ENCODE measurements around the gene MYO1F.
"Not testable (repeated sequence)": the region's sequence is repeated elsewhere in the genome, so short reads cannot be mapped to it uniquely, and the experiment has no call there.

The MYO1F gene

DNA sequence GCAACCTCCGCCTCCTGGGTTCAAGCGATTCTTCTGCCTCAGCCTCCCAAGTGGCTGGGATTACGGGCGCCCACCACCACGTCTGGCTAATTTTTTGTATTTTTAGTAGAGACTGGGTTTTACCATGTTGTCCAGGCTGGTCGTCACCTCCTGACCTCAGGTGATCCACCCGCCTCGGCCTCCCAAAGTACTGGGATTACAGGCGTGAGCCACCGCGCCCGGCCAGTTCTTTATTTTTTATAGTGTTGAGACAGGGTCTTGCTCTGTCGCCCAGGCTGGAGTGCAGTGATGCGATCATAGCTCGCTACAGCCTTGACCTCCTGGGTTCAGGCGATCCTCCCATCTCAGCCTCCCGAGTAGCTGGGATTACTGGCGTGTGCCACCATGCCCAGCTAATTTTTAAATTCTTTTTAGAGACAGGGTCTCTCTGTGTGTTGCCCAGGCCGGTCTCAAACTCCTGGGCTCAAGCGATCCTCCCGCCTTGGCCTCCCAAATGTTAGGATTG is 62.7 kb downstream of the MYO1F start:
- not testable (repeated sequence) for DNase-seq

DNA sequence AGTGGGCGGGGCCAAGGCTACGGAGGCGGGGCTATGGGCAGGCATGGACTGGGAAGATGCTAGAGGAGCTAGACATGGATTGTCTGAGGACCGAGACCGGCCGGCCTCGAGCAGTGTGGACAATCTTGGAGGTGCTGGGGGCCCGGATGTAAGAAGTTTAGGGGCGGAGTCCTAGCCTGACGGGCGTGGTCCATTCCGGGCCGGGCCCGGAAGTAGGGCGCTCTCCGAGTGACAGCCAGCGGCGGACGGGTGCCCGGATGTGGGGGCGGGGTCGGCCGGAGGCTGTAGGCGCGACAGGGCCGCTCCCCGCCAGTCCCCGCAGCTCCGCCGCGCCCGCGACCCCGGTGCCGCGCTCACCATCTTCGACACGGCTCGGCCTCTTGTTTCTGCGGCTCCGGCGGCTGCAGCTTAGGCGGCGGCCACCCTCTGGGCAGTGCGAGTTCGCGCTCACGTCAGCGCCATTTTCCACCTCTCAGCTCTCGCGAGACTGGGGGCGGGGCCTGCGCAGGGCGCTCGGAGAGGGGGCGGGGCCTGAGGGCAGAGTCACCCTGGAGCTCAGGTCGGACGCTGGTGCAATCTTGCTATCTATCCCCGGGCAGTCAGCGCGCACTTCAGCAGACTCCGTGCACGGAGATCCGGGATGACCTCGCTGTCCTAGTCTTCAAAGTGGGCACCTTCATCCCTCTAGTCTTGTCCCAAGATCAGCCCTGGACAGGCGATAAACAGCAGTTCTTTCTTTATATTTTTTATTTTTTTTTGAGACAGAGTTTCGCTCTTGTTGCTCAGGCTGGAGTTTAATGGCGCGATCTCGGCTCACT is 63.3 kb downstream of the MYO1F start, which contains the start of gene ZNF414:
ZNF414 (minus strand) TSS at position 481 of the 818 bp plus-strand sequence; CDS start at position 360, 121 bp downstream.
- peak; percentile 96 for DNase-seq

DNA sequence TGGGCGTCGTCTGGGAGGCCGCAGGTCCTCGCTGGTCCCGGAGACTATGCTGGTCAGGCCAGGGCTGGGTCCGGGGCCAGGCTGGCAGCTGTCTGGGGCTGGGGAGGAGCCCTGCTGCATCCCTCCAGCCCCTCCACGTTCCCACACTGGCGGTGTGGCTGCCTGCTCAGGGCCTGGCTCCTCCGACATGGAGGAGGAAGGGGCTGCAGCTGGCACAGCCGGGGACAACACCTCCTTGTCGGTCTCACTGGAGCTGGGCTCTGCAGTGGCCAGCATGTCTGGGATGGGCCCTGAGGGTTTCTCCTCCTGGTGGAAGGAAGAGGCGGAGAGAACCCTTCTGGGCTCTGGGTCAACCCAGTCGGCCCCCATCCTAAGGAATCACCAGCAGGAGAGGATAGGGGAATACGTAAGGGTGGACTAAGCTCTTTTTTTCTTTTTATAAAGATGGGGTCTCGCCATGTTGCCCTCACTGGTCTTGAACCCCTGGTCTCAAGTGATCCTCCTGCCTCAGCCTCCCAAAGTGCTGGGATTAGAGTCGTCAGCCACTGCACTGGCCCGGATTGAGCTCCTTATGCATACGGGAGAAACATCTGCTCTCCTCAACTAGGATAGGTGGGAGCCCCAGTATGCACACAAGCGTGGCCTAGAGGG is 64.1 kb downstream of the MYO1F start:
- no peak for DNase-seq

DNA sequence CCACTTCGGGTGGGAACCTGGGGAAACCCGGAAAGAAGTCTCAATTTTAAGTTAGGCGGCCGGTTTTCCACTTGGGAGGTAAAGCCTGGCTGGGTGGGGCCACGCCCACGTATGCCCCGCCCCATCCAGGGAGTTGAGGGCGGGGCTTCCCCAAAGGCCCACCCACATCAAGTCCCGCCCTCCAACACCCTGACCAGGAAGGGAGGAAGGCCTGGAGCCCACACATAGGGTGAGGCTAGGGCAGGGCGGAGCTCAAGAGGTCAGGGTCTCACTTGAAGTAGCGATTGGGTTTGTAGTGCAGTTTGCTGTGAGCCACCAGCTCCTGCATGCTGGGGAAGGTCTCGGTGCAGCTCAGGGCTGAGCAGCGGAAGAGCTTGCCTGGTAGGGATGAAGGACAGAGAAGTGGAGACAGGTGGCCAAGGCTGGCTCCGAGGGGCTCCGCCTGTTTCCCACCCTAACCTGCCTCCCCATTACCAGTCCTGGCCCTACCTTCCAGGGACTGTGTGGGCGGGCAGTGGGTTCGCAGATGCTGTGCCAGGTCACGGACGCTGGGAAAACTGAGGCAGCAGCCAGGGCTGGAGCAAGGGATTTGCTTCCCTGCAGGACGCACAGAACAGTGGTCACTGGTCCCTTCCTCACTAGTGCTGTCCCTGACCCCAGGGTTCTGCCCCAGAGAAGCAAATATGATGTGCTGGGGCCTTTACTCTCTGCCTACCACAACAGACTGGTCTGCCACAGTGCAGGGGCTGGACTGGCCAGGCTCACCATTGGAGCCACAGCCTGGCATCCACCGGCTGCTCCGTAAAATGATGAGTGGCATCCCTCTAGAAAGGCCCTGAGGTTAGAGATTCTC is 64.9 kb downstream of the MYO1F start:
- peak; percentile 47 for DNase-seq

DNA sequence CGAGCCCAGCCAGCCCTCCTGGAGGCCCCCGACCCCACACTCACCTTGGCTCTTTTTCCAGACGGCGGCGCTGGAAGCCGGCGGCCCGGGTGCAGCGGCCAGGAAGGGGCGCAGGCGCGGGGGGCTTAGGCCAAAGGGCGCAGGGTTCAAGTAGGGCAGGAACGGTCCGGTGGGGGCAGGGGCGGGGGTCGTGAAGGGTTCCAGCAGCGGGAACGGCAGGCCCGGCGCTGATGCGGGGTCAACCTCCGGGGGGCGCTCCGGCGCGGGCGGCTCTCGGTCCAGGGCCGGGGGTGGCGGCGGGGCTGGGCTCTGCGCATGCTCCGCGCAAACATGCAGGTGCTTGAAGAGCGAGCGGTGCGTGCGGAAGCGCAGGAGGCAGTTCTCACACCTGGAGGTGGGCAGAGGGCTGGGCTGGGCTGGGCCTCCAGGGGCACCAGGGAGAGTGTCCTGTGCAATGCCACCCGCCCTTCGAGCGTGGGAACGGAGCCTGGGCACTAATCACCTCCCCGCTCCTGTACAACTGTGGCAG is 65.6 kb downstream of the MYO1F start:
- DNase-seq: no peak

DNA sequence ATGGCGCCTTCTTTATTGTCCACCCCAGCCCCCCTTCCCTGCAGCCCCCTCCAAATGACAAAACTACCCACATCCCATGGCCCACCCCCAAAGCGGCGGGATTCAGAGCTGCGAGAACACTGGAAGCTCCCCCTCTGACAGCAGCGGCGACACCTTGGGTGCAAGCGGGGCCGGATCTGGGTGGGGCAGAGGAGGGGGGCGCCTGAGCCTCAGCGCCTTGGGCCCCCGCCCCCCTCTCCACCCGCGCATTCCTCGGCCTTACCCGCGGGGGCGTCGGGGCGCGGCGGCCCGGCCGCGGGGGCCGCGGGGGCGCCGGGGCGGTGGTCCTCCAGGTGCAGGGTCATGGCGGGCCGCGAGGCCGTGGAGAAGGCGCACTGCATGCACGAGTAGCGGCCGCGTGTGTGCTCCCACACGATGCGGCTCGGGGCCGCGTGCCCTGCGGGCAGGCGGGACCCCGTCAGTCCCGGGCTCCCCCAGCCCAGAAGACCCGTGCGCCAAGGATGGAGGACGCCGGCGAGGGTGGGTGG is 66.6 kb downstream of the MYO1F start:
- DNase-seq: no peak

DNA sequence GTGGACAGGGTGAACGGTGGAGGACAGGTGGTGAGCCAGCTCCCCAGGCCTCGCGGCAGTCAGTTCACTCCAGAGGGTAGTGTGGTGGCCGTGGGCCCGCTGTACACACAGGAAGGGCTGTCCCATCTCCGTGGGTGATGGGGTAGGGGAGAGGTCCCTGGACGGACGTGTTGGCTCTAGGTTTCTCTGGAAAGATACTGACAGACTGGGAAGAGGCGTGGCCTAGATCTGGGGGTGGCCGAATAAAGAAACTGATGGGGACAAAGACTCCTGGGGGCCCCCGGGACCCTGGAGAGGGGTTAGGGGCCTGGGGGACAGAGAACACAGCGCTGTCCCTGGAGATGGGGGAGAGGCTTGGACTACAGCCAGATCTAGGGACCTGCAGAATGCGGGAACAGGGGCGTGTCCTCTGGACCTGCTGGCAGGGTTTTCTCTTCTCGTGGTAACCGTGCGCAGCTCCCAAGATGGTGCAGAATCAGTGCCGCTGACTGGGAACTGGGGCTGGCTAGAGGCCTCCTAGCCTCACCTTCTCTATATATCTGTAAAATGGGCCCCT is 70.8 kb downstream of the MYO1F start:
- DNase-seq: no peak

DNA sequence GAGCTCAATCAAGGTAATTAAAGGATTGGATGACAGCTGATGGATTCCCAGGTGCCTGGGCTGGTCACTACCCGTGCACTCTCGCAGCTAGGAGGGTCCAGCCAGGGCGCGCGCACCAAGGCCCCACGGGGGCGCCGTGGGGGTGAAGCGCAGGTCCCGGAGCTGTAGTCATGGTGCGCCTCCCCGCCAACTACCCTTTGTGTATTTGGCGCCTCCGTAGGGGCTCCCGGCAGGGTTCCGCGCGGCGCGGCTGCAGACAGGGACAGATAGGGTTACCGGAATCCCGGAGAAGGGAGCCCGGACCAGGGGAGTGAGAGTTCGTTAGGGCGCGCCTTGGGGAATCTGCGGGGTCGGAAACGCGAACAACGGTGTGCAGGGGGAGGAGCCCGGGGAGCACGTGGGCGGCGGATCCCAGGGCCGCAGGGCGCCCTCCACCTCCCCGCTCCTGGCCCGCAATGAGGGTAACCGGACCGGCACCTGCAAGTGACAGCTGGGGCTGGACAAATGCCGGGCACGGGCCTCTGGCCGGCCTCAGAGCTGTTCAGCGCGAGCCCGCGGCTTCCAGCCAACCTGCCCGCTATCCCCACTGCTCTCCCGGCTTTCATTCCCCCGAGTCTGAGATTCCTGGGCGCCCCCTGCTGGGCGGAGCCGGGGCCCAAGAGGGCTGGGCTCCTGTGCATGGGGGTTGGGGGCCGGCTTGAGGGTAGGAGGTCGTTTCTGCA is 71.4 kb downstream of the MYO1F start:
- DNase-seq: peak; percentile 79

DNA sequence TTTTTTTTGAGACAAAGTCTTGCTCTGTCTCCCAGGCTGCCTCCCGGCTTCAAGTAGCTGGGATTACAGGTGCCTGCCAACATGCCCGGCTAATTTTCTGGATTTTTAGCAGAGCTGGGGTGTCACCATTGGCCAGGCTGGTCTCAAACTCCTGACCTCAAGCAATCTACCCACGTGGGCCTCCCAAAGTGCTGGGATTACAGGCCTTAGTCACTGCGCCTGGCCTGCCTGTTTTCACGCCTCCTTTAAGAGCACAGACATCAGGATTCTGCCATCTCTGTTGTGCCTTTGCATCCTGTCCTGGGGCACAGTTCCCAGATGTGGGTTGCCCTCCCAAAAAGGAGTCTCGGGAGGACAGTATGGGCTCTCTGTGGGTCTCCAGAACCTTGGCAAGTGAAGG is 72.3 kb downstream of the MYO1F start:
- DNase-seq: no peak

DNA sequence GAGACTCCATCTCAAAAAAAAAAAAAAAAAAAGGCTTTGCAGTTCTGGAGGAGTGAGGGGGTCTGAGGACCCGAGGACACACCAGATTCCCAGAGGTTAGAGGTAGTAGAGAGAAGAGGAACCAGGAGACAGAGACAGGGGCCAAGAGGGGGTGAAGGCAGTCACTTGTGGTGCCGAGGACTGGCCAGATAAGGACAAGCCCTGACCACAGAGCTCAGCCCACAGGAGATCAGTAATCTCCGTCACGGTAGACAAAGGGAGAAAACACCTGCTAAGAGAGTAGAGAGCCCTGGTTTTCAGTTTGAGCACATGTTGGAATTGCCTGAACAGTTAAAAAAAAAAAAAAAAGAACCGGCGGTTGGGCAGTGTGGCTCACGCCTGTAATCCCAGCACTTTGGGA is 73.1 kb downstream of the MYO1F start:
- no peak for DNase-seq

DNA sequence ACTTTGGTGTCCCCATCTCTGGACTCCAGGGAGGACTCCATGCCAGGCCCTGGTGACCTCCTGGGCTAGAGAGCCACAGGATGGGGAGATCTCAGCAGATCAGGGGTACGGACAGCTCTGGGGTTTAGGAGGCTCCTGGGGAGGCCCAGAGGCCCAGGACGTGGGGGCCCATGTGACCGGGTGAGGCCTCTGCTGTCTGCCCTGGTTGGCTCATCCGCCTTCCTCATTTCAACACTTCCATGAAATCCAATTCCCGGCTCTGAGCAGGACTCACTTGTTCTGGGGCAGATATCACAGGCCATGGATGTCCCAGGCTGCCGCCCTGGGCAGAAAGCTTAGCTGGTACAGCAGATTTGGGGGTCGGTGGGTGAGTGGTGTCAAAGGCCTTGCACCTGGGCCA is 73.7 kb downstream of the MYO1F start:
- no peak for DNase-seq

DNA sequence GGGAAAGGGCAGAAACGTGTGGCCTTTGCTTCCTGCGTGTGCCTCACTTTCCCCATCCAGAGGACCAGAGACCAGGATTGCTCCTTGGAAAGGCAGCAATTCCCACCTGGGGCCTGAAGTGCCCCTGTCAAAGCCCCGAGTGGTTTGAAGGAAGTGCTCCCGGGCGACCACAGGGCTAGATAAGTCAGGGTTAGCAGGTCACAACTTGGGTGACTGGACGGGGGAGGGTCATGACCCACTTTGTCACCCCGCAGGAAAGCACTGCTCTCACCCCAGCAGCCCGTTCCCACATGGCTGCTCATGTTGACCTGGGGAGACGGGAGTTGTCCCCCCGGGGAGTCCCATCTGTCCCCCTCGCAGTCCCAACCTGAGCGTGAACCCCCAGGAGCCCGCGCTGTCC is 75.3 kb downstream of the MYO1F start:
- no peak for DNase-seq

DNA sequence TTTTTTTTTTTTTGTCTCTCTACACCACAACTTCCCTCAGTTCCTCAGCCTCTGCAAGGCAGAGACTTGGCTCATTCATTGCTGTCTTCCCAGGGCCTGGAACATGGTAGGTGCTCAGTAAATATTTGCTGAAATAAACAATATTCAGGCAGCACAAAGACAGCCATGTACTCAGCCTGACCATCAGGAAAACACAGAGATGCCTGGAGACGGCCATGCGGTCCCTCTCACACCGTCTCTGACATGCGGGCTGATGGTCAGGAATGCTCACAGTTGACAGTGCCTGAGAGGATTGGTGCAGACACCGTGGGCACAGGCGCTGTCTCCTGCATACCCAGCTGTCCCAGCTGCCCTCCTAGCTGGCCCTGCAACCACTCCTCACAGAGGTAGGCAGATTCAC is 75.7 kb downstream of the MYO1F start:
- no peak for DNase-seq

DNA sequence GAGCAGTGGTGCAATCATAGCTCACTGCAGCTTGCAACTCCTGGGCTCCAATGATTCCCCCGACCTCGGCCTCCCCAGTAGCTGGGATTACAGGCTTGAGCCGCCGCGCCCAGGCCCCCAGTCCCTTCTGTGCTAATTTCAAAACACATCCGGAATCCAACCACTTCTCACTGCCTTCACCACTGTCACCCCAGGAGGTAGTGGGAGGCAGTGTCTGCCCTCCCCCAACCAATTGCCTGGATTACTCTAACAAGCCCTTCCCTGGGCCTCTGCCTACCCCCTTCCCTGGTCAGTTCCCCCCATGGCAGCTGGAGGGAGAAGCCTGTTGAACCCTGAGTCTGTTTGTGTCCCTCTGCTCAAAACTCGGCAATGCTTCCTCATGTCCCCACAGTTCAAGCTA is 77.1 kb downstream of the MYO1F start:
- DNase-seq: no peak

DNA sequence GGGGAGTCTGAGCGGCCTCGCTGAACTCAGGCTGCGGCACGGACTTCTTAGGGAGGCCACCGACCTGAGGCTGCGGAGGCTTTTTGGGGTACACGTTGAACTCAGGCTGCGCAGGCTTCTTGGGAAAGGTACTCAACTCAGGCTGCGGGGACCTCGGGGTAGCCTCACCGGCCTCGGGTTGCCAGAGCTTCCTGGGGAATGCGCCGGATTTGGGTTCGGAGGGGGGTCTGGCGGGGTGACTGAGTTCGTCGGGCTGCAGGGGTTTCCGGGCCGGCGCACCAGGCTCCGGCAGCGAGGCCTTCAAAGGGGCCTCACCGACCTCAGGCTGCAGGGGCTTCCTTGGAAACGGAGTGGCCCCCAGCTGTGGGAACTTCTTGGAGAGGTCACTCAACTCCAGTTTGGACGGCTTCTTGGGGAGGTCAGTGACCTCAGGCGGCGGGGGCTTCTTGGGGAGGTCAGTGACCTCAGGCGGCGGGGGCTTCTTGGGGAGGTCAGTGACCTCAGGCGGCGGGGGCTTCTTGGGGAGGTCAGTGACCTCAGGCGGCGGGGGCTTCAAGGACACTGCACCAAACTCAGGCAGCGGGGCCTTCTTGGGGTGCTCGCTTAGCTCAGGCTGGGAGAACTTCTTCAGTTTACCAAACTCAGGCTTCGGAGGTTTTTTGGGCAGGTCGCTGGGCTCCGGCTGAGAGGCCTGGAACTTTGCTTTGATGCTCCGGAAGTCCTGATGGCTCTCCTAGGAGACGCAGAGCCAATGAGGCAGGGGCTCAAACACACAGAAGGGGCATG is 78.0 kb downstream of the MYO1F start:
- no peak for DNase-seq

DNA sequence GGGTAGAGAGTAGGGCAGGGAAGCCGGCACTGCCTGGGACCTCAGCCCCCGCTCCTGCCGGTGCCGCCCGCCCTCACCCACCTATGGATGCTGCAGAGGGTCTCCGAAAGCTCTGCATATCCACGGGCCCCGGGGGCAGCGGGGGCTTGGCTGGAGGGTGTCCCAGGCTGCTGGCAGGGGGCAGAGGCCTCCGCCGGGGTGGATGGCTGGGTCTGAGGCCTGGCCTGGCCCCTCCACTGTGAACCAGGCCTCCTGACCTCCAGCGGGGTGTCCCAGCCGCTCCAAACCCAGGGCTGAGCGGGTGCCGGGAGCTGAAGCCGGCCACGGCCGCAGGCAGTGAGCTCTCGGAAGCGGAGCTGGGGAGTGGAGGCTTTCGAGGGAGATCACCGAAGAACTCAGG is 78.9 kb downstream of the MYO1F start:
- DNase-seq: no peak

DNA sequence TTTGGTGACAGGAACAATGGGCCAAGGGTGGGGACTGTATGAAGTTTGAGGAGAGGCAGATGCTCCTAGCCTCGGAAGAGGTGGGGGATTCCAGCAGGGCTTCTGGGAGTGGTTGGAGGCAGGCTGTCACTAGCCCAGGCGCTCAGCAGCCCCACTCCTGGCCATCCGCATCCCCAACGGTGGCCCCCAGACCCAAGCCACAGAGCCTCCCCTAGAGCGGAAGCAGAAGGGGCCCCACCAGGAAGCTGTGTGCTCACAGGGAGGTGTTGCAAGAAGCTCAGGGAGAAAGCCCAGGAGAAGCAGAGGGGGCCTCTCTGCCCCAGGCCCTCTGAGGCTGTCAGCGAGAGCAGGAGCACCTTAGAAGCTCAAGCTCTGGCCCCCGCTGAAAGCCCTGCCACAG is 83.1 kb downstream of the MYO1F start:
- peak; percentile 25 for DNase-seq

DNA sequence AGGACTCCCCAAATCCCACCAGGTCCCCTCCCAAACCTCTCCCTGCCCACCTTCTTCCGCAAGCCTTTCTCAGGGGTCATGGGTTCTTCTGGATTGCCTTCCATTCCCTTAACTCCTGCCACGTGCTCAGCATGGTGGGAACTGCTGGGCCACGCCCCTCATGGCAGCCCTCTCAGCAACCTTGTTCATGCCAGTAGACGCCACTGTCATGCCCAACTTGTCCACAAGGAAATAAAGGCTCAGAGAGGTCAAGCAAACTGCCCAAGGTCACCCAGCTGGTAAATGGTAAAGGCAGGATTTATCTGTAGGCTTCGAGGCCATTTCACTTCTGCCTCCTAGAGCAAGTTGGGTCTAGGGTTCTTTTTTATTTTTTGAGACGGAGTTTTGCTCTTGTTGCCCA is 85.7 kb downstream of the MYO1F start:
- DNase-seq: no peak

DNA sequence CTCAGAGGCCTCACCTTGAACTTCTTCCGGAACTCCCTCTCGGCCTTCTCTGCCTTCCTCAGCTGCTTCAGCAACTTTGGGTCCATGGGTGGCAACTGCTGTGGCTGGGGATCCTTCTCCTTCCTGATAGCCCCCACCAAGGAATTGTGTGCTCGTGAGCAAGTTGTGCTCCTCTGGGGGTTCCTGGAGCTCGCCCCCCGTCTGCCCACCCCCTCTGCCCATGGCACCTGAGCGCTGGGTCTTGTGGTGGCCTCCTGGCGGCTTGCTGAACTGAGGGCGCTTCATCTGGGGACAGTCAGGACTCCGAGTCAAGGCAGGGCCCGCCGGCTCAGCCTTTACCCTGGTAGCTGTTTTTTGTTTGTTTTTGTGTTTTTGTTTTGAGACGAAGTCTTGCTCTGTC is 86.4 kb downstream of the MYO1F start:
- no peak for DNase-seq

DNA sequence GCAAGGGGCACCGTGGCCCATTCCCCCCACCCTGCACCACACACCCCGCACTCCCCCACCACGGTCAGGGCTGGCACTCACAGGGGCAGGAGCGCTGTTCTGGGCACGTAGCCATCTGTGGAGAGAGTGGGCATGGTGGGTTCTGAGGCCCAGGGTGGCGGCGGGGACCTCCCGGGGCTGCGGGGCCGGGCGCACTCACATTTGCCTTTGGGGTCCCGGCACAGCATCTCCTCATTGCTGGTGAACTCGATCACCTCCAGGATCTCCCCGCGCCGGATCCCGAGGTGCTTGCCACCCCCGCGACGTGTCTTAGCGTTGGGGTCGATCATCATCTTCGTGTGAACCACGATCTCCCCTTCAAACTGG is 86.9 kb downstream of the MYO1F start:
- no peak for DNase-seq

All from activated CD4-positive, alpha-beta T cell treated with anti-CD3 and anti-CD28 coated beads, Interleukin-10, Interleukin-2, amounts not matched to agents 100 ng/mL and 50 ng/mL, durations not matched to agents 16 hours and 8 hours (primary cell).